SK-N-SH (cell line): ENCODE data around the gene ABLIM2.

ENCODE experiments used
- CTCF ChIP-seq: fragments of 200-600 bp; sonication (generic); IDR thresholded peaks from 2 replicates; pipeline ENCODE4 v1.6.1; 2017; ENCODE audit warnings: antibody characterized with exemption, mild to moderate bottlenecking, moderate library complexity
- FOXJ3 ChIP-seq: sonication (generic); formaldehyde crosslinking; IDR thresholded peaks from 2 replicates; pipeline ENCODE4 v1.5.1; 2020; ENCODE audit warnings: mild to moderate bottlenecking, missing genetic modification reagents
- FOXM1 ChIP-seq: IDR thresholded peaks from 2 replicates; pipeline ENCODE4 v1.4.0; 2012; ENCODE audit warnings: low read depth, mild to moderate bottlenecking
- MAX ChIP-seq: IDR thresholded peaks from 2 replicates; pipeline ENCODE4 v1.4.0; 2012; ENCODE audit warnings: low read depth
- YY1 ChIP-seq: IDR thresholded peaks from 2 replicates; pipeline ENCODE4 v1.4.0; 2012; ENCODE audit warnings: low read depth, mild to moderate bottlenecking

- no peak for TF ChIP-seq YY1
- no peak for TF ChIP-seq FOXJ3 (CRISPR knock-in tag)
- TF ChIP-seq CTCF: no peak
- TF ChIP-seq MAX: no peak
- no peak for TF ChIP-seq FOXM1
These were observed 1.6 kb upstream of the ABLIM2 start for GRCh38 chr4:8160233-8160560.
